ENCODE measurements around the gene CSTPP1.

GRCh38 chr11:46948378-46949131, 12.0 kb downstream of the CSTPP1 start:
- TF ChIP-seq YY1 (IDR thresholded peaks at IDR 0.05; ENCODE audit: insufficient read depth, insufficient read length) (no peak), ZNF274 (IDR thresholded peaks at IDR 0.05; ENCODE audit: low read depth, low read length) (no peak)
